K562 (cell line): ENCODE measurements around the gene LRMDA. TPM values are rescaled to one million over a fixed set of nuclear protein-coding genes. Genes with fewer than 3 reads are reported as not detected.

Experiments
- C11orf30 ChIP-seq: fragments of 450-650 bp; IDR thresholded peaks from 2 replicates; pipeline ENCODE4 v1.6.1; 2016; ENCODE audit warnings: low read depth, mild to moderate bottlenecking
- CREB1 ChIP-seq, 2 experiments: sonication (generic) in 1 of 2; formaldehyde crosslinking in 1 of 2; IDR thresholded peaks; 2 replicates each; pipeline versions ENCODE4 v1.6.1 to v1.8.0; 2012 to 2022; ENCODE audit warnings: inconsistent platforms in 1 of 2, mild to moderate bottlenecking in 1 of 2, missing genetic modification reagents in 1 of 2, moderate library complexity in 1 of 2
- ESRRA ChIP-seq: fragments of 450-650 bp; IDR thresholded peaks from 2 replicates; pipeline ENCODE4 v1.6.1; 2014; ENCODE audit warnings: low read depth, mild to moderate bottlenecking, moderate library complexity, borderline replicate concordance
- GTF2F1 ChIP-seq: IDR thresholded peaks from 2 replicates; pipeline ENCODE4 v1.6.1; 2011; ENCODE audit warnings: low read depth, low read length, improper control_type of control experiment
- KDM4B ChIP-seq, 2 experiments: fragments of 450-650 bp in 1 of 2; sonication (generic) in 1 of 2; IDR thresholded peaks; 2 replicates each; pipeline ENCODE4 v1.6.1; 2016 to 2017; ENCODE audit warnings: borderline replicate concordance in 2 of 2, antibody characterized with exemption in 1 of 2, low read depth in 1 of 2, mild to moderate bottlenecking in 1 of 2
- SMC3 ChIP-seq: conservative IDR thresholded peaks from 2 replicates; pipeline ENCODE4 v1.6.1; 2011; ENCODE audit warnings: low read depth, low read length, improper control_type of control experiment; ENCODE audit not compliant: insufficient read depth
- ZKSCAN3 ChIP-seq: fragments of 250-450 bp; sonication (Bioruptor Pico); IDR thresholded peaks from 2 replicates; pipeline ENCODE4 v1.4.0; 2020
- ZNF165 ChIP-seq: fragments of 250-450 bp; sonication (Bioruptor Pico); IDR thresholded peaks from 2 replicates; pipeline ENCODE4 v1.4.0; 2020; ENCODE audit warnings: borderline replicate concordance
- ZNF41 ChIP-seq: fragments of 250-450 bp; sonication (Bioruptor Pico); conservative IDR thresholded peaks from 2 replicates; pipeline ENCODE4 v1.4.0; 2020; ENCODE audit warnings: mild to moderate bottlenecking
- polyA plus RNA-seq, 8 experiments: library from polyadenylated mRNA; depleted of rRNA in 4 of 8; stranded (reverse) in 5 of 8; unstranded in 3 of 8; fragments of >200 nt; fragmentation: Nextera tagmentation in 2 of 8; fragmentation: Illumina TruSeq in 1 of 8; extraction: Ambion mirVana in 2 of 8; extraction: Trizol in 1 of 8; gene quantifications; 2 replicates each; pipeline versions ENCODE4 v1.2.1 to v1.2.3, GENCODE V29; 2011 to 2014; ENCODE audit warnings: inconsistent platforms in 1 of 8, missing spikeins in 1 of 8
- total RNA-seq, 7 experiments: library from RNA; depleted of rRNA in 6 of 7; stranded (reverse); fragments of >200 nt in 6 of 7; fragmentation: Illumina TruSeq in 2 of 7; extraction: Trizol in 2 of 7; gene quantifications; 2 replicates each; pipeline versions ENCODE4 v1.2.1 to v1.2.3, GENCODE V29; 2011 to 2021; ENCODE audit warnings: low replicate concordance in 1 of 7
- TF ChIP-seq, protein P1 (sequence below), 3 experiments: fragments of 200-800 bp in 1 of 3; fragments of 250-450 bp in 1 of 3; fragments of 450-650 bp in 1 of 3; sonication (Bioruptor Pico) in 1 of 3; sonication (Bioruptor generic) in 1 of 3; formaldehyde crosslinking in 1 of 3; IDR thresholded peaks; 2 replicates each; pipeline versions ENCODE4 v1.6.1 to v1.8.0; 2016 to 2022; ENCODE audit warnings: mild to moderate bottlenecking in 2 of 3, missing genetic modification characterization in 2 of 3, missing compliant biosample characterization in 1 of 3, moderate library complexity in 1 of 3
- TF ChIP-seq, protein P2 (sequence below): sonication (generic); formaldehyde crosslinking; IDR thresholded peaks from 2 replicates; pipeline ENCODE4 v1.8.1; 2023; ENCODE audit warnings: mild to moderate bottlenecking, missing genetic modification reagents

Gene LRMDA
- total and polyA plus RNA-seq, 9 of the 15 experiments (the other 6 are each of a cell fraction or from before 2014, with no cell fraction given): 0.25 TPM; not detected in 8

DNA sequence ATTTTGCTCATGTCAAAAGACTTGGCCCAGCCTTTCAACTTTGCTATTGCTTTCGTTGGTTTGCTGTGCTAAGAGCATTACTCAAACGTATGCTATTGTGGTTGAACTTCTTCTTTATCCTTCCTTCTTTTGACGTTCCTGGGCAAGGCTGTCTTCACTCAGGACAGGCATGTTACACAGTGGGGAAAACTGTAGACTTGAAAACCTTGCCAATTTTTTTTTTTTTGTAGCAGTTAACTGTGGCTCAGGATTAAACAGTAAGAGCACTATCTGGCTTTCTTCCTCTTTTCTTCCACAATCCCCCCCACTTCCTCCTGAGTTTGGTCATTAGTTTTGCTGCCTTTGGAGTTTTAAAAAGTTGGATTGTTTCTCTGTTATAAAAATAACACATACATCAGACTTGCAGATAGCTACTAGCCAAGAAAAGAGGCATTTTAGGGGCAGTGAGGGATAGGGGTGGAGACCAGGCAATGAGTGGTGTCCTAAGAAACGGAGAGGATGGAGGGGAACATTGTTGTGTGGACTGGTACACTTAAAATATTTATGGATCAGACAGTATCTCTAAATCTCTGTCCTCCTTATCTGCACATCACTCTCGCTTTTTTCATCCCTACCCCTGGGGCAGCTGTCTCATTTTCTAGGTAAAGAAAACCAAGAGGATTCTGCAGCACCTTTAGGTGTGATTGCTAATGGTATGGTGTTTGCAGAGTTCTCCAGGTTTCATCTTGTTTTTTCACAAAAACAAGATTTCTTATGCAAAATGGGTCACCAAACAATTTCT is 181.7 kb downstream of the LRMDA start (continued):
- TF ChIP-seq, protein P1, sequence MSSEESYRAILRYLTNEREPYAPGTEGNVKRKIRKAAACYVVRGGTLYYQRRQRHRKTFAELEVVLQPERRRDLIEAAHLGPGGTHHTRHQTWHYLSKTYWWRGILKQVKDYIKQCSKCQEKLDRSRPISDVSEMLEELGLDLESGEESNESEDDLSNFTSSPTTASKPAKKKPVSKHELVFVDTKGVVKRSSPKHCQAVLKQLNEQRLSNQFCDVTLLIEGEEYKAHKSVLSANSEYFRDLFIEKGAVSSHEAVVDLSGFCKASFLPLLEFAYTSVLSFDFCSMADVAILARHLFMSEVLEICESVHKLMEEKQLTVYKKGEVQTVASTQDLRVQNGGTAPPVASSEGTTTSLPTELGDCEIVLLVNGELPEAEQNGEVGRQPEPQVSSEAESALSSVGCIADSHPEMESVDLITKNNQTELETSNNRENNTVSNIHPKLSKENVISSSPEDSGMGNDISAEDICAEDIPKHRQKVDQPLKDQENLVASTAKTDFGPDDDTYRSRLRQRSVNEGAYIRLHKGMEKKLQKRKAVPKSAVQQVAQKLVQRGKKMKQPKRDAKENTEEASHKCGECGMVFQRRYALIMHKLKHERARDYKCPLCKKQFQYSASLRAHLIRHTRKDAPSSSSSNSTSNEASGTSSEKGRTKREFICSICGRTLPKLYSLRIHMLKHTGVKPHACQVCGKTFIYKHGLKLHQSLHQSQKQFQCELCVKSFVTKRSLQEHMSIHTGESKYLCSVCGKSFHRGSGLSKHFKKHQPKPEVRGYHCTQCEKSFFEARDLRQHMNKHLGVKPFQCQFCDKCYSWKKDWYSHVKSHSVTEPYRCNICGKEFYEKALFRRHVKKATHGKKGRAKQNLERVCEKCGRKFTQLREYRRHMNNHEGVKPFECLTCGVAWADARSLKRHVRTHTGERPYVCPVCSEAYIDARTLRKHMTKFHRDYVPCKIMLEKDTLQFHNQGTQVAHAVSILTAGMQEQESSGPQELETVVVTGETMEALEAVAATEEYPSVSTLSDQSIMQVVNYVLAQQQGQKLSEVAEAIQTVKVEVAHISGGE (CRISPR knock-in tag; IDR thresholded peaks at IDR 0.05): no peak
- TF ChIP-seq ZKSCAN3 (CRISPR knock-in tag): no peak
- TF ChIP-seq ESRRA: no peak
- no peak for TF ChIP-seq CREB1 (IDR thresholded peaks at IDR 0.05)
- no peak for TF ChIP-seq CREB1 (CRISPR knock-in tag; IDR thresholded peaks at IDR 0.05)
- TF ChIP-seq ZNF41 (CRISPR knock-in tag): no peak
- no peak for TF ChIP-seq GTF2F1
- TF ChIP-seq ZNF165 (CRISPR knock-in tag): no peak
- no peak for TF ChIP-seq SMC3
- no peak for TF ChIP-seq C11orf30
- TF ChIP-seq, protein P2, sequence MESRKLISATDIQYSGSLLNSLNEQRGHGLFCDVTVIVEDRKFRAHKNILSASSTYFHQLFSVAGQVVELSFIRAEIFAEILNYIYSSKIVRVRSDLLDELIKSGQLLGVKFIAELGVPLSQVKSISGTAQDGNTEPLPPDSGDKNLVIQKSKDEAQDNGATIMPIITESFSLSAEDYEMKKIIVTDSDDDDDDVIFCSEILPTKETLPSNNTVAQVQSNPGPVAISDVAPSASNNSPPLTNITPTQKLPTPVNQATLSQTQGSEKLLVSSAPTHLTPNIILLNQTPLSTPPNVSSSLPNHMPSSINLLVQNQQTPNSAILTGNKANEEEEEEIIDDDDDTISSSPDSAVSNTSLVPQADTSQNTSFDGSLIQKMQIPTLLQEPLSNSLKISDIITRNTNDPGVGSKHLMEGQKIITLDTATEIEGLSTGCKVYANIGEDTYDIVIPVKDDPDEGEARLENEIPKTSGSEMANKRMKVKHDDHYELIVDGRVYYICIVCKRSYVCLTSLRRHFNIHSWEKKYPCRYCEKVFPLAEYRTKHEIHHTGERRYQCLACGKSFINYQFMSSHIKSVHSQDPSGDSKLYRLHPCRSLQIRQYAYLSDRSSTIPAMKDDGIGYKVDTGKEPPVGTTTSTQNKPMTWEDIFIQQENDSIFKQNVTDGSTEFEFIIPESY (CRISPR knock-in tag): no peak
- no peak for TF ChIP-seq KDM4B (IDR thresholded peaks at IDR 0.05; ENCODE audit: borderline replicate concordance in 2 of 2, low read depth in 1 of 2)
